Measurements from ENCODE around the gene GNMT. TPM values are rescaled to one million over a fixed set of nuclear protein-coding genes. Genes with fewer than 3 reads are reported as not detected.
A peak's percentile ranks its signal among the peaks of the same experiment; 100 is the strongest.

Gene GNMT
- total and polyA plus RNA-seq, 9 of the 15 experiments (the other 6 are each of a cell fraction or from before 2014, with no cell fraction given), result 0.11 to 0.29 (median 0.15) TPM; not detected in 6

- no peak overlapping the region for H3K4me3 ChIP-seq
- H2AFZ ChIP-seq (ENCODE audit: low read depth, low read length), result no peak overlapping the region
- POLR2A ChIA-PET, result interaction anchor here (0.9 kb wide), 1 partner anchor 23 kb away, joined by 5 read pairs; no protein-coding TSS in a partner anchor
- H3K4me1 ChIP-seq (replicated peaks in 1 of 2; ENCODE audit: control insufficient read depth in 2 of 2, insufficient read depth in 2 of 2, low read length in 2 of 2), result peaks cover 15 to 18% of the 10 kb centered on the region in 2 experiments; a peak in 4 of 5 replicates
- no peaks in the 10 kb centered on the region for H3K9me1 ChIP-seq (ENCODE audit: control insufficient read depth, insufficient read depth, low read length)
- CTCF ChIA-PET (ENCODE audit: low intra/inter-chr PET ratio), result no interaction called here
- FAIRE-seq (no peak), ATAC-seq (no peak), DNase-seq (ENCODE audit: extremely low read depth in 1 of 4, low spot score in 3 of 4) (no peak)
- in situ Hi-C loops (cut with MboI) (no loop called here), intact Hi-C loops (cut with micrococcal nuclease) (no loop called here)
- TF ChIP-seq MYNN (IDR thresholded peaks at IDR 0.05) (no peak), MYNN (CRISPR knock-in tag; IDR thresholded peaks at IDR 0.05) (no peak), RHOXF2B (CRISPR knock-in tag; conservative IDR thresholded peaks at IDR 0.05) (no peak), ZNF699 (CRISPR knock-in tag; IDR thresholded peaks at IDR 0.05; ENCODE audit: insufficient replicate concordance) (no peak), CHD1 (IDR thresholded peaks at IDR 0.05; ENCODE audit: low read length) (no peak), ELF4 (CRISPR knock-in tag; IDR thresholded peaks at IDR 0.05) (no peak), SIN3A (IDR thresholded peaks at IDR 0.05; ENCODE audit: borderline replicate concordance in 2 of 2, control insufficient read depth in 1 of 2, low read depth in 2 of 2, low read length in 2 of 2) (no peak), ILF3 (IDR thresholded peaks at IDR 0.05; ENCODE audit: borderline replicate concordance) (no peak), MAFK (IDR thresholded peaks at IDR 0.05; ENCODE audit: low read length) (no peak), DPF2 (IDR thresholded peaks at IDR 0.05) (no peak), ZNF143 (CRISPR knock-in tag; IDR thresholded peaks at IDR 0.05) (no peak), IRF9 (tag; IDR thresholded peaks at IDR 0.05) (no peak), BCOR (IDR thresholded peaks at IDR 0.05) (no peak), ZNF655 (CRISPR knock-in tag; IDR thresholded peaks at IDR 0.05) (no peak), NR2F6 (CRISPR knock-in tag; IDR thresholded peaks at IDR 0.05) (no peak), RBM34 (IDR thresholded peaks at IDR 0.05; ENCODE audit: borderline replicate concordance, insufficient read depth, low read length) (no peak), ZNF140 (CRISPR knock-in tag; IDR thresholded peaks at IDR 0.05) (no peak), BRD4 (IDR thresholded peaks at IDR 0.05) (no peak), ZBTB17 (CRISPR knock-in tag; IDR thresholded peaks at IDR 0.05) (no peak), SMAD1 (IDR thresholded peaks at IDR 0.05; ENCODE audit: low read depth, low read length, partially characterized antibody) (no peak), ZNF449 (CRISPR knock-in tag; IDR thresholded peaks at IDR 0.05) (no peak)
- no peak overlapping the region for H3K27ac ChIP-seq (ENCODE audit: extremely low read depth, low read depth, low read length)
- H3K27me3 ChIP-seq (ENCODE audit: control insufficient read depth in 2 of 2, insufficient read depth in 2 of 2, low read length in 2 of 2), result no peaks in the 10 kb centered on the region
- H3K79me2 ChIP-seq (ENCODE audit: control insufficient read depth, insufficient read depth, low read length), result peaks cover 43% of the 10 kb centered on the region
- BruUV-seq (replicated peaks), result TSS peak; percentile 2
- no peaks in the 10 kb centered on the region for H3K9me3 ChIP-seq (replicated peaks; ENCODE audit: control insufficient read depth, insufficient read depth, low read depth, low read length)
- H4K20me1 ChIP-seq (replicated peaks; ENCODE audit: control insufficient read depth, insufficient read depth, low read length), result no peaks in the 10 kb centered on the region; the same call in 1 of the 2 replicates
- WGBS (ENCODE audit: insufficient coverage, low coverage, missing lambda C conversion rate), result 84% methylated on average over 3 of the region's 3 CpGs
- H3K4me2 ChIP-seq (ENCODE audit: insufficient read depth, low read length), result no peak overlapping the region
- H3K36me3 ChIP-seq (ENCODE audit: control insufficient read depth, insufficient read depth, low read length), result peaks cover 54% of the 10 kb centered on the region
- H3K9ac ChIP-seq (ENCODE audit: insufficient read depth in 1 of 2, low read depth in 2 of 2, low read length in 2 of 2), result peak overlapping the region in 1 of 2 experiments; percentile 49; a peak in 1 of 4 replicates
Measured at GRCh38 chr6:42932412-42932811, 28.1 kb upstream of the GNMT start.

All from K562 (cell line).